Tibial nerve (tissue), 4 donors: ENCODE measurements around the gene CDCA8. TPM values are rescaled to one million over a fixed set of nuclear protein-coding genes. Genes with fewer than 3 reads are reported as not detected.
"Not testable (repeated sequence)": the region's sequence is repeated elsewhere in the genome, so short reads cannot be mapped to it uniquely, and the experiment has no call there.

Experiments used
- DNase-seq, 2 donors: peaks; one replicate each; pipeline ENCODE4 v3.0.0-alpha.2; 2019; ENCODE audit warnings: low spot score in 2 of 2
- H3K27ac ChIP-seq, 4 donors: fragments of 200-600 bp; sonication (generic) in 3 of 4; one replicate each; pipeline ENCODE4 v1.5.1; 2017 to 2019; ENCODE audit warnings: mild to moderate bottlenecking in 1 of 4
- H3K27me3 ChIP-seq, 2 donors: fragments of 200-600 bp; sonication (generic) in 1 of 2; one replicate each; pipeline versions ENCODE4 v1.5.1 to v1.6.0; 2017 to 2019
- H3K36me3 ChIP-seq, 3 donors: fragments of 200-600 bp; sonication (generic); one replicate each; pipeline ENCODE4 v1.5.1; 2018 to 2019
- H3K4me1 ChIP-seq, 4 donors: fragments of 200-600 bp; sonication (generic) in 3 of 4; one replicate each; pipeline ENCODE4 v1.5.1; 2017 to 2019
- H3K4me3 ChIP-seq, 4 donors: fragments of 200-600 bp; sonication (generic) in 3 of 4; one replicate each; pipeline ENCODE4 v1.5.1; 2017 to 2019; ENCODE audit warnings: mild to moderate bottlenecking in 1 of 4, moderate library complexity in 1 of 4
- H3K9me3 ChIP-seq, 4 donors: fragments of 200-600 bp; sonication (generic) in 3 of 4; one replicate each; pipeline ENCODE4 v1.5.1; 2017 to 2019
- EP300 ChIP-seq, 2 donors: sonication (generic); formaldehyde crosslinking; IDR thresholded peaks; one replicate each; pipeline ENCODE4 v1.6.1; 2017; ENCODE audit warnings: antibody characterized with exemption in 2 of 2, mild to moderate bottlenecking in 1 of 2
- POLR2A ChIP-seq, 2 donors: fragments of 450-650 bp; IDR thresholded peaks; one replicate each; pipeline ENCODE4 v1.6.1; 2017; ENCODE audit warnings: antibody characterized with exemption in 2 of 2, mild to moderate bottlenecking in 2 of 2, moderate library complexity in 2 of 2
- WGBS, 2 donors: methylation state at CpG; one replicate each; pipeline ENCODE4 v1.1.5; 2018; 5-methylcytosine and 5-hydroxymethylcytosine counted together
- total RNA-seq, 4 donors: library from RNA; depleted of rRNA; stranded (reverse); fragments of >200 nt; gene quantifications; one replicate each; pipeline ENCODE4 v1.1.0, GENCODE V29; 2016
- TF ChIP-seq, protein P1 (sequence below), 5 experiments: fragments of 200-600 bp in 3 of 5; fragments of 450-650 bp in 2 of 5; sonication (generic) in 3 of 5; IDR thresholded peaks; one replicate each; pipeline ENCODE4 v1.5.1; 2016 to 2019; ENCODE audit warnings: antibody characterized with exemption in 5 of 5, mild to moderate bottlenecking in 3 of 5, moderate library complexity in 2 of 5

CDCA8 gene
- total RNA-seq, 4 donors from 2014 or later, result 0.66 to 0.98 (median 0.90) TPM; not detected in 1

- DNase-seq, result no peak
- peaks cover 0 to 53% (median 3%) of the 10 kb centered on the region in 3 donors for H3K36me3 ChIP-seq
- 82 to 90% methylated on average over 3 of the region's 3 CpGs for whole genome bisulfite sequencing, 2 donors
- H3K4me1 ChIP-seq, result peaks cover 0 to 6% (median 2%) of the 10 kb centered on the region in 4 donors
- TF ChIP-seq, protein P1, sequence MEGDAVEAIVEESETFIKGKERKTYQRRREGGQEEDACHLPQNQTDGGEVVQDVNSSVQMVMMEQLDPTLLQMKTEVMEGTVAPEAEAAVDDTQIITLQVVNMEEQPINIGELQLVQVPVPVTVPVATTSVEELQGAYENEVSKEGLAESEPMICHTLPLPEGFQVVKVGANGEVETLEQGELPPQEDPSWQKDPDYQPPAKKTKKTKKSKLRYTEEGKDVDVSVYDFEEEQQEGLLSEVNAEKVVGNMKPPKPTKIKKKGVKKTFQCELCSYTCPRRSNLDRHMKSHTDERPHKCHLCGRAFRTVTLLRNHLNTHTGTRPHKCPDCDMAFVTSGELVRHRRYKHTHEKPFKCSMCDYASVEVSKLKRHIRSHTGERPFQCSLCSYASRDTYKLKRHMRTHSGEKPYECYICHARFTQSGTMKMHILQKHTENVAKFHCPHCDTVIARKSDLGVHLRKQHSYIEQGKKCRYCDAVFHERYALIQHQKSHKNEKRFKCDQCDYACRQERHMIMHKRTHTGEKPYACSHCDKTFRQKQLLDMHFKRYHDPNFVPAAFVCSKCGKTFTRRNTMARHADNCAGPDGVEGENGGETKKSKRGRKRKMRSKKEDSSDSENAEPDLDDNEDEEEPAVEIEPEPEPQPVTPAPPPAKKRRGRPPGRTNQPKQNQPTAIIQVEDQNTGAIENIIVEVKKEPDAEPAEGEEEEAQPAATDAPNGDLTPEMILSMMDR (IDR thresholded peaks at IDR 0.05), result no peak
- TF ChIP-seq EP300 (IDR thresholded peaks at IDR 0.05), result no peak
- TF ChIP-seq POLR2A (IDR thresholded peaks at IDR 0.05), result no peak
- no peak overlapping the region for H3K4me3 ChIP-seq
- no peak overlapping the region for H3K27ac ChIP-seq
- no peaks in the 10 kb centered on the region for H3K27me3 ChIP-seq
- no peaks in the 10 kb centered on the region for H3K9me3 ChIP-seq
Observed at GRCh38 chr1:37680933-37681332, 11.4 kb upstream of the CDCA8 start.

- 63 to 76% methylated on average over 5 of the region's 5 CpGs for WGBS, 2 donors
- H3K27me3 ChIP-seq, result no peaks in the 10 kb centered on the region
- DNase-seq, result peak; percentile 72 to 91
Observed at GRCh38 chr1:37682334-37682987, 9.9 kb upstream of the CDCA8 start.

DNA sequence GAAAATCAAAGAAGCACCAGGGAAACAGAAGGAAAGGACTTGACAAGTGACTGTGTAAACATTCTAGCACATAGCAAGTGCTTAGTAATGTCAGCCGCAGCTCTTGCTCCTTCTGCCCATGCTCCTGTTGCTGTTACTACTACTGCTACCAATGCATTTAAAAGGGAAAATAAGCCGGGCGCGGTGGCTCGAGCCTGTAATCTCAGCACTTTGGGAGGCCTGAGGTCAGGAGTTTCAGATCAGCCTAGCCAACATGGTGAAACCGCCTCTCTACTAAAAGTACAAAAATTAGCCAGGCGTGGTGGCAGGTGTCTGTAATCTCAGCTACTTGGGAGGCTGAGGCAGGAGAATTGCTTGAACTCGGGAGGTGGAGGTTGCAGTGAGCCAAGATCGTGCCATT lies 8.1 kb upstream of the CDCA8 start:
- not testable (repeated sequence) for H3K27me3 ChIP-seq, H3K27ac ChIP-seq, H3K4me3 ChIP-seq, DNase-seq, H3K9me3 ChIP-seq
- Histone ChIP-seq H3K4me1 (peaks cover 0 to 12% (median 4%) of the 10 kb centered on the region in 4 donors), H3K36me3 (peaks cover 3 to 78% (median 4%) of the 10 kb centered on the region in 3 donors)
- WGBS, 2 donors, result 93 to 94% methylated on average over 9 of the region's 9 CpGs

More at GRCh38 chr1:37682334-37682987, 9.9 kb upstream of the CDCA8 start:
- no peak overlapping the region for H3K27ac ChIP-seq
- no peaks in the 10 kb centered on the region for H3K9me3 ChIP-seq
- no peak overlapping the region for H3K4me3 ChIP-seq
- no peak for TF ChIP-seq EP300 (IDR thresholded peaks at IDR 0.05)
- TF ChIP-seq, protein P1 (IDR thresholded peaks at IDR 0.05), result peak; percentile 69 to 91 (median 79)
- peaks cover 3 to 68% (median 4%) of the 10 kb centered on the region in 3 donors for H3K36me3 ChIP-seq
- H3K4me1 ChIP-seq, result no peaks in the 10 kb centered on the region

DNA sequence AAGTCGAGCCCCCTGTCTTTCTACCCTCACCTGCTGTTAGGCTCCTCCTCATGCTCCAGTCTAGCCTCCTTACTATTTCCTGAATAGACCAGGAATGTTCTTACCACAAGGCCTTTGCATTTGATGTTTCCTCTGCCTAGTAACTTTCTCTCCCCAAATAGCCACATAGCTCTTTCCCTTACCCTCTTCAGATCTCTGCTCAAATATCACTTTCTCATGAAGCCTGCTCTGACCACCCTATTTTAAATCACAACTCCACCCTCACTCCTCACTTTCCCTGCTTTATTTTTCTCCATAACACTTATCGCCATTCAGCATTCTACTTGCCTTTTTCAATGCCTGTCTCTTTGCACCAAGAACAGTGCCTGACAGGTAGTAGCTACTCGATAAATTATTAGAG lies 6.6 kb upstream of the CDCA8 start:
- Histone ChIP-seq H3K27me3 (no peaks in the 10 kb centered on the region), H3K4me3 (no peak overlapping the region), H3K9me3 (no peaks in the 10 kb centered on the region), H3K27ac (no peak overlapping the region), H3K4me1 (peaks cover 0 to 22% (median 12%) of the 10 kb centered on the region in 4 donors), H3K36me3 (peaks cover 3 to 68% (median 4%) of the 10 kb centered on the region in 3 donors)
- TF ChIP-seq EP300 (IDR thresholded peaks at IDR 0.05), result no peak
- TF ChIP-seq POLR2A (IDR thresholded peaks at IDR 0.05), result no peak
- TF ChIP-seq, protein P1 (IDR thresholded peaks at IDR 0.05), result no peak
- DNase-seq, result no peak
- WGBS, 2 donors, result 86 to 92% methylated on average over 3 of the region's 3 CpGs

DNA sequence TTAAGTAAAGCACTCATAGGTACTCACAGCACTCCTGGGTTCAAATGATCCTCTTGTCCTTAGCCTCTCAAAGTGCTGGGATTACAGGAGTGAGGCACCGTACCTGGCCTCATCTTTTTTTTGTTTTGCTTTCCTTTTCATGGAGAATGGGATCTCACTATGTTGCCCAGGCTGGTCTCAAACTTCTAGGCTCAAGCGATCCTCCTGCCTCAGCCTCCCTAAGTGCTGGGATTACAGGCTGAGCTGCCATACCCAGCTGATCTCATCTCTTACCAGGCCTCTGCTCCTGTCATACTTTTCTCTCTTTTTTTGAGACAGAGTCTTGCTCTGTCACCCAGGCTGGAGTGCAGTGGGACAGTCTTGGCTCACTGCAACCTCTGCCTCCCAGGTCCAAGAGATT lies 4.6 kb upstream of the CDCA8 start:
- Histone ChIP-seq H3K36me3 (peaks cover 3 to 57% (median 4%) of the 10 kb centered on the region in 3 donors), H3K4me1 (peaks cover 0 to 35% (median 22%) of the 10 kb centered on the region in 4 donors)
- H3K4me3 ChIP-seq, DNase-seq, H3K27me3 ChIP-seq, H3K9me3 ChIP-seq, H3K27ac ChIP-seq: not testable (repeated sequence)
- 91 to 93% methylated on average over 2 of the region's 2 CpGs for WGBS, 2 donors

DNA sequence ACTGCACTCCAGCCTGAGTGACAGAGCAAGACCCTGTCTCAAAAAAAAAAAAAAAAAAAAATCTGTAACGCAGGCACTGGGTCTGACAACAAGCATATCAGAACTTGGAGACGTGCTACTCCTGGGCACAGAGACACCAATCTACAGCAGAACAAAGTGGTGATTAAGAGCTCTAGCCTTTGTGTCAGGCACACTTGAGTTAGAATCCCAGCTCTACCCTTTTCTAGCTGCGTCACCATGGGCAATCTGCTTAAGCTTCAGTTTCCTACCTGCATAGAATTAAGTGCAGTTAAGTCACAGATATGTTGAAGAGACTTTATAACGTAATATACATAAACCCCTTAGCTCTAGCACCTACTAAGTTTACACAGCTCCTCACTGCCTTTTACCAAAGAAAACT lies 3.4 kb upstream of the CDCA8 start:
- Histone ChIP-seq H3K4me3 (peak overlapping the region in 1 of 4 donors; percentile 81), H3K4me1 (peaks cover 0 to 40% (median 24%) of the 10 kb centered on the region in 4 donors), H3K27me3 (no peaks in the 10 kb centered on the region), H3K9me3 (no peaks in the 10 kb centered on the region), H3K27ac (no peak overlapping the region), H3K36me3 (peaks cover 3 to 45% (median 4%) of the 10 kb centered on the region in 3 donors)
- 84 to 88% methylated on average over 4 of the region's 4 CpGs for WGBS, 2 donors
- DNase-seq, result no peak
- TF ChIP-seq POLR2A (IDR thresholded peaks at IDR 0.05) (no peak), EP300 (IDR thresholded peaks at IDR 0.05) (no peak)
- TF ChIP-seq, protein P1 (IDR thresholded peaks at IDR 0.05), result no peak
